HG03060 (cell line): ENCODE data around the gene TRIP6.

Source experiments
- ATAC-seq: cut with Tn5 transposase; IDR thresholded peaks from one replicate; pipeline ENCODE4 v1.9.1; 2021; ENCODE audit warnings: low read depth, moderate number of reproducible peaks; ENCODE audit not compliant: unreplicated experiment

TRIP6 gene, protein sequence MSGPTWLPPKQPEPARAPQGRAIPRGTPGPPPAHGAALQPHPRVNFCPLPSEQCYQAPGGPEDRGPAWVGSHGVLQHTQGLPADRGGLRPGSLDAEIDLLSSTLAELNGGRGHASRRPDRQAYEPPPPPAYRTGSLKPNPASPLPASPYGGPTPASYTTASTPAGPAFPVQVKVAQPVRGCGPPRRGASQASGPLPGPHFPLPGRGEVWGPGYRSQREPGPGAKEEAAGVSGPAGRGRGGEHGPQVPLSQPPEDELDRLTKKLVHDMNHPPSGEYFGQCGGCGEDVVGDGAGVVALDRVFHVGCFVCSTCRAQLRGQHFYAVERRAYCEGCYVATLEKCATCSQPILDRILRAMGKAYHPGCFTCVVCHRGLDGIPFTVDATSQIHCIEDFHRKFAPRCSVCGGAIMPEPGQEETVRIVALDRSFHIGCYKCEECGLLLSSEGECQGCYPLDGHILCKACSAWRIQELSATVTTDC

DNA sequence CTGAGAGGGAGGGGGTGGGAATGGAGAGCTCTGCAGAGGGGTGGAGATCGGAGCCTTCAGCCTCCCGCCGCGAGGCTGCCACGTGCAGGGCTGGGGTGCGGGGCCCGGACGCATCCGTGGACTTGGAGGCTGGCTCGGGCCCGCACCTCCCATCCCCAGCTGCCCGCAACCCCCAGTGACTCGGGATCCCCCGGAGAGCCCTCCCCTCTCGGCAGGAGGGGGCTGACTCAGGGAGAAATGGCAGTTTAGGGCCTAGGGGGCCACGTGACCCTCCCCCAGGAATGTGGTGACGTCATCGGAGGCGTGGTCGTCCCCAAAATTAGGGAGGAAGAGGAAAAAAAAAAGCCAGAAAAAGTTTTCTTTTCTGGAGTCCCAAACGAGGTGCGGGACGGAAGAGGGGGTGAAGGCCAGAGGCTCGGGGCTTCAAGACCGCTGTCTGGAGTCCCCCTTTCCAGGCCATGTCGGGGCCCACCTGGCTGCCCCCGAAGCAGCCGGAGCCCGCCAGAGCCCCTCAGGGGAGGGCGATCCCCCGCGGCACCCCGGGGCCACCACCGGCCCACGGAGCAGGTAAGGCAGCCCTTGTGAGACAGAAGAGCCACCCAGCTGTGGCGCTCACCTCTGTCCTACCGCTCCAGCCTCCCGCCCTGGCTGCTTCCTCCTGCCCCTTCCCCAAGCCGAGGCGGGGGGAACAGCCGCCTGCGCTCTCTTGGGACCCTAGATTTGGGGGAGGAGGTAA, at the start of gene TRIP6:
Gene TRIP6, plus strand, starts transcription at position 348 of the 736 bp plus-strand sequence. Its CDS starts 111 bp downstream, at position 459.
- no peak for ATAC-seq

DNA sequence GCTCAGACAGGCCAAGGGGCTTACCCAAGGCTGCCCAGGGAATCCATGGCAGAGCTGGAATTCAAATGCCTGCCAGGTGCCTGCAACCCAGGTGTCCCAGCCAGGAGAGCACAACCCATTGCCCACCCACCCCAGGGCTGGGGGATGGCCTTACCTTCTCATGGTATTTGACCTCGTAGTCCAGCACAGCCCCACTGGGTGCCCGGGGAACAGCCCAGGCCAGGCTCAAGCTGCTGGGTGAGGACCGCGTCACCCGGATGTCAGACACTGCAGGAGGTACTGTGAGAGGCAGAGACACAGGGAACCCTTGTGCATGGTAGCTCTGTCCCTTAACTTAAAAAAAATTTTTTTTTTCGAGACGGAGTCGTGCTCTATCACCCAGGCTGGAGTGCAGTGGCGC, 48.8 kb upstream of the TRIP6 start:
- no peak for ATAC-seq

DNA sequence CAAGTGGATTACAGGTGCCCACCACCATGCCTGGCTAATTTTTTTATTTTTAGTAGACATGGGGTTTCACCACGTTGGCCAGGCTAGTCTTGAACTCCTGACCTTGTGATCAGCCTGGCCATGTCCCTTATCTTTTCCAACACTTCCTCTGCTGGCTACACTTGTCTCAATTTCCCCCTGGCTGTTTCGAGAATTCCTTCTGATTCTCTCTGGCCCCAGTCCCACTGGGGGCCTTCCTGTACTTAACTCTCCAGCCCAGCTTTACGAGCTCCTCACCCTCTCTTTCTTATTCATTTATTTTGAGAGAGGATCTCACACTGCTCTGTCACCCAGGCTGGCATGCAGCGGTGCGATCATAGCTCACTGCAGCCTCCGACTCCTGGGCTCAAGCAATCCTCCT, 48.4 kb upstream of the TRIP6 start:
- no peak for ATAC-seq

DNA sequence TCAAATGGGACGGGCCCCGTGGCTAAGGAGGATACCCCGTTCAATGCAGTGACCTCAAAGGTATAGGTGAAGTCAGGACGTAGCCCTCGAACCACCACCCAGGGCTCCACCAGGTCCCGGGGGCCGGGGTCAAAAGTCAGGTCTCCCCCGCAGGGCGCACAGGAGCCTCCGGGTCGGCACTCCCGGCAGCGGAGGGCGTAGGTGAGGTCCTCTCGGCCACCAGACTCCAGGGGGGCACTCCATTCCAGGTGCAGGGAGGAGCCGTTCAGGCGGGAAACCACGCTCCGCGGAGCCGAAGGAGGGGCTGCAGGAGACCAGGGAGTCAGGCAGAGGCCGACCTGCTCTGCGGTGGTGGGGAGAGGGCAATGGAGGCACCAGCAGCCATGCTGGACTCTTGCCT, 47.6 kb upstream of the TRIP6 start:
- no peak for ATAC-seq

DNA sequence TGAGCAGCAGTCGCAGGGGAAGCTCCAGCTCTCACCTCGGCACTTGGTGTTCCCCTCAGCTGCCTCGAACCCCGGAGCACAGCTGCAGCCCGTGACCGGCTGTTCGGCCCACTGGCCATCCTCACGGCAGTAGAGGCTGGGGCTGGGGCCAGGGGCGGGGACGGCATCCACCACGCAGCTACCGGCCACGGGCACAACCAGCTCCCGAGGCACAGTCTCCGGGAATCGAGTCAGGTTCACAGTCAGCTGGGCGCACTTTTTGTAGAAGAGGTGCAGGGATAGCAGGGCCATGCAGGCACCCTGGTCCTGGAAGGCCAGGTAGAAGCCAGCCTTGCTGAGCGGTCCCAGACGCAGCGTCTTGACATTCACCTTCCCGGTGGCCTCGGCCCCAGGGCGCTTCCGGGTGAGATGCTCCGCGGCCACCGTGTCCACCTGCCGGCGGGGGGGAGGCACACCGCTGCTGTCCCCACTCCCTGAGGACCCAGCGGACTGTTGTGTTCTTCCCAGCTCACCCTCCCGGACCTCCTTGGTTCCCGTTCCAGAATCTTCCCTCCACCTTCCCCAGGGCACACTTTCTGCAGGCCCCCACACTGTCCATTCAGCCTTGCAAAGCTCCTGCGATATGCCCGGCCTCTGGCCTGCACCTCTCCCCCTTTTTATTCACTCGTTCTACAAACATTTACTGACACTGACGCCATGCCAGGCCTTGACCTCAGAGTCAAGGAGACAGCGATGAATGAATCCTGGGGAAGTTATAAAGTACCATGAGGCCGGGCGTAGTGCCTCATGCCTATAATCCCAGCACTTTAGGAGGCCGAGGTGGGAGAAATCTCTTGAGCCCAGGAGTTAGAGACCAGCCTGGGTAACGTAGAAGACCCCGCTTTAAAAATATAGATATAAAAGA, 44.7 kb upstream of the TRIP6 start:
- ATAC-seq: no peak

DNA sequence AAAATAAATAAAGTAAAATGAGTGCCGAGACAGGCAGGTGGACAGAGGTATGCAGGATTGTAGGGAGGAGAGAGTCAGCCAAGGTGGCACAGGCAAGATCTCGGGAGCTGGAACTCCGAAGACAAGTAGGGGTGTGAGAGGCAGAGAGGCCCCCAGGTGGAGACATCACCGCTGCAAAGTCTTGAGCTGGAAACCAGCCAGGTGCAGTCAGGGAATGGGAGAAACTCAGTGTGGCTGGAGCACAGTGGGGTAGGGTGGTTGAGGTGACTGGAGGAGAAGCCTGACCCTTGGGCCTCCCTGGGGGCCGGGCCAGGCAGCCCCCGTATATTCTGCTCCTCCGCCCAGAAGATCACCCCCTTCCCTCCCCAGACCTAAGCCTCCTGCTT, 44.1 kb upstream of the TRIP6 start:
- no peak for ATAC-seq

DNA sequence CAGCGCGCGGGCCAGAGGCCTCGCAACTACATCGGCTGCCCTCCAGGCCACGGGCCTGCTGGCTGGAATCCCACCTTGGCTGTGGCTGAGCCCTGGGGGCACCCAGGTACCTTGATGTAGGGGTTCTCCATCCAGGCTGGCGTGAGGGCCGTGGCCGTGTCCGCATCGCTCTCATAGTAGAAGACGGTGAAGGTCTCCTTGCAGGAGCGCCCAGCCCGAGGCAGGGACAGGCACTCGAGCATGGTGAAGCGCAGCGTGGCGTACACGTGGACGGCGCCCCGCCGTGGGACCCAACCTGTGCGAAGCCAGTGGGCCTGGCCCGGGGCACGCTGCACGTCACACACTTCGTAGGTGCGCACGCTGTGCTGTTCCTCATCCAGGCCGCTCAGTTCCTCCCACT, 43.7 kb upstream of the TRIP6 start:
- ATAC-seq: no peak

DNA sequence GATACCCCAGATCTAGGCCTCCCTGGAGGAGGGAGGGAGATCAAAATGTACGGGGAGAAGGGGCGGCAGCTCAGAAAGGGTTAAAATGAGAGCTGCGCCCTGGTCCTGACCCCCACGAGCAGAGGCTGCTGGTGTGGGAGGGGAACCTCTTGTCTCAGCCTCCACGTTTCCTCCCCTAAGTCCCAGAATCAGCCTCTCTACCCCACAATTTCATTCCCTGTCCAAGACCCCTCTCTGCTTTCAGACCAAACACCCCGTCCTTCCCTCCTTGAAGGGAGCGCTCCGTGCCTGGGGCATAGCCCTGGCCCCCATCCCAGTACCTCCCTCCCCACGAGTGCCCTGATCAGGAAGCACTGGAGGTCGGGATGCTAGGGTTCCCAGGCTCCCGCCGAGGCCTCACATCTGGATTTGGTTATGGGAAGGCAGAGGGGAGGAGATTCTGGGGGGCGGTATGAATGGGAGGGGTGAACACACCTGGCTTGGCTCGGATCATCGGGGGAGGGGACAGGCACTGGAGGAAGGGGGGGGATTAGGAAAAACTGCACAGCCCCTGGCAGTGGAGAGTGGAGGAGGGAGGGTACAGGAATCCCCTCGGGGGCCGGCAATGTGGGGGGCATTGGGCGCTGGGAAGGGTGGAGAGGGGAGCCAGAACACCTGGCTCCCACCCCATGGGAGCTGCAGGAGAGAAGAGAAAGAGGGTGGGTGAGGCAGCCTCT, 42.5 kb upstream of the TRIP6 start:
- ATAC-seq: no peak

DNA sequence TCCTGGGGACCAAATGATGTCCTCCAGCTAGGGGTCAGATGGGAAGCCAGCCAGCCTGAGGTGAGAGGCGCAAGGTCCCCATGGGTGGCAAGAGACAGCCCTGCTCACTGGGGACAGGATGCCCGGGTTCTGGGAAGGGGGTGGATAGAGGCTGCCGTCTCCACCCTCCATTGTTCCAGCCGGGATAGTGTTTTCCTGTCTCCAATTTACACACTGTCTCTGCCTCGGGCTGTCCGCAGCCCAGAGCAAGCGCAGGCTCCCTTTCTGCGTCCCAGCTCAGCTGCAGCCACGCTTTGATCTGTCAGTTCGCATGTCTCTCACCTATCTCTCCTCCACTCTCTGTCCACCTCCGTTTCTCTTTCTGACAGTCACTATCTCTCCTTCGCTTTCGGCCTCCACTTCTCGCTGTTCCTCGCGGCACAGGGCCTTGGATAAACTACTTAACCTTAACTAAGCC, 41.9 kb upstream of the TRIP6 start:
- ATAC-seq: no peak

DNA sequence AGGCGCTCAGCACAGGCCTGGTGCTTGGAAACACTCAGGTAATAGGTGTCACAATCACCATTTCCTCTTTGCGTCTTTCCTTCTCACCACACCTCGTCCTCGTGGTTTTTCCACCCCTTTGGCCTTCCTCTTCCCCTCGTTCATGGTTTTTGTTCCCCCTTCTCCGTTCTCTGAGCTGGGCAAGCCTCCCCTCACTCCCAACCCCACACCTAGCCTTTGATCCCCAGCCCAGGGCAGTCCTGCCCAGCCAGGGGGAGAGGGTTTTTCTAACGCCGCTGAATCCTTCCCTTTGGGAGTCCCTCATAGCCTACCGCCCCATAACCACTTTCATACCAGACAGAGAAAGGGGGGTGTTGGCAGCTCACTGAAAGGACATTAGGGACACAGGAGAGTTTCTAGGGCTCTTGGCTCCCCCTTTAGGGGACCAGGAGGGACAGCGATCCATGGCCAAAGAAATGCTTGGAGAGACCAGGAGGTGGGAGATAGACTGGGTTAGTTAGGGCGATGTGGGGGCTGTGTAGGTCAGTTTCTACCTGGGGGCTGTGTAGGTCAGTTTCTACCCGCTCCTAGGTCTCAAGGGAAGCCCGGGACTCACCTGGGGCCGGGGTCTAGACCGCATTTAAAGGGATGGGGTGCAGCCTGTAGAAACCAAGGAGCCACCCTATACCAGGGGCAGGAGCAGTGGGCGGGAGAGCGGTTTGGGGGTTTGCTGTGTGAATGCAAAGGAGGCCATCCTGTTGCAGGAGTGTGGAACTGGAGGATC, 41.3 kb upstream of the TRIP6 start:
- no peak for ATAC-seq

DNA sequence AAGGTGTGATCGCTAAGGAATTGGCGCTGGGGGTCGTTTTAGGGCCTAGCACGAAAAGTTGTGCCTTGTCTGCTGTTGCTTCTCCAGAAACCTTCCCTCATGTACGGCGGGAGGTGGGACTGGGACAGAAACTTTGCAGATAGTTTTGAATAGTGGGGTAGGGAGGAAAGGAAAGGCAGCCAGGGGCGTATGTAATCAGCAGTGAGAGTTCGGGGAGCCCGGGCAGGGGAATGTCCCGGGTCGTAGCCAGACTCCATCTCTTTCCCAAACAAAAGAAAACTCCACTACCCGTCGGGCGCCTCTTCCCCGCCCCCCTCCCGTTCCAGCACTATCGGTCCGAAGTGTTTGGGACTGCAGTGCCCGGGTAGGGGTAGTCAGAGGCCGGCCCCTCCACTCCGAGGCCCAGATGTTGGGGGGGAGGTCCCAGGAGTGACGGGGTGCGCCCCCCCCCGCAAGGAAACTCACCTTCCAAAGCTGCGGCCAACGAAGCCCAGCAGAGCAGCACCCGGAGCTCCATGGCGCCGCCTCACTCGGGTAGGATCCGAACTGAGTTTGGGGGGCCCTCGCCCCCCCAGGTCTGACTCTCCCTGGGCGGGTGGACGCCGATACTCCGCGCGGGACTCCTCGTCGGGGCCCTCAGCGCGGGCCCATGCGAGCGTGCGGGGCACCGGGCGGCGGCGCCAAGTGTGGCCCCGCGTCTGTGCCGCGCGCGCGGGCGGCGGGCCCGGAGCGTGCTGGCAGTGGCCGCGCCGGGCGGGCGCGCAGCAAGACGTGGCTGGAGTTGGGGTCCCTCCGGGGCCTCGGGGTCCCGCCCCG, 40.5 kb upstream of the TRIP6 start:
- no peak for ATAC-seq

DNA sequence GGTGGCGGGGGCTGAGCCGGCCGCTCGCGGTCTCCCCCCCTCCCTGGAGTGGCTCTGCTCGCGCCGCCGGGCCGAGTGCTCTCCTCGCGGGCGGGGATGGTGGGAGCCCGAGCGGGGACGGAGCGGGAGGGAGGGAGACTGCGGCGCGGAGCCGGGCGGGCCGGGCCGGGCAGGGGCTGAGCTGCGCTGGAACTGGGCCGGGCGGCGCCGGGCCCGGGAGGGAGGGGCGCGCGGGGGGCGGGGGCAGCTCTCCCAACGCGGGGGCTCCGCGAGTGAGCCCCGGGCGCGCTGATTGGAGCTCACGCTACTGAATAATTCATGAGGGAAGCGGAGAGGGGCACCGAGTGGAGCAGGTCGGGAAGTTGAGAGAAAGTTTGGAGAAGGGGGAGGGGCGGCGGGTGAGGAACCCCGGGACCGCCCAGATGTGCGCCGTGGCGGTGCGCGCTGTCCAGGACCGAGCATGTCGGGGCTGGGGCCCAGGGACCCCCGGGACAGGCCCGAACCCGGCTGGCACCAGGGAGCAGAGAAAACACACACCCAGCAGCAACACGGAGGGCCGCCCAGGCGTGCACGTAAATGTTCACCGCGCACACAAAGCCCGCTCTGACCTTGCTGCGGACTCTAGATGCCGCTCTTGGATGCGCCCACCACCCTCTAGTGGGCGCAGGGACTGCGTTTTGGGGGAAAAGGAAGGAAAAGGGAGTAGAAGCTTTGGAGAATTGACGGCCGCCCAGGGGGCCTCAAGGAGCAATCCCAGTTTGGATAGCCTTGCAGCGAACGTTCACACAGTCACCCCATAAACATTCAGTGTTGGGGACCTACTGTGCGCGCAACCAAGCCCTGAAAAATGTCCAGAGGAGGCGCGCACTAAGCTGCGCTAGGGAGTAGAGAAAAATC, 39.6 kb upstream of the TRIP6 start, which contains the start of gene EPHB4:
Gene EPHB4, minus strand, starts transcription at position 194 of the 897 bp plus-strand sequence. CDS start 493 bp downstream, outside the sequence.
- no peak for ATAC-seq

DNA sequence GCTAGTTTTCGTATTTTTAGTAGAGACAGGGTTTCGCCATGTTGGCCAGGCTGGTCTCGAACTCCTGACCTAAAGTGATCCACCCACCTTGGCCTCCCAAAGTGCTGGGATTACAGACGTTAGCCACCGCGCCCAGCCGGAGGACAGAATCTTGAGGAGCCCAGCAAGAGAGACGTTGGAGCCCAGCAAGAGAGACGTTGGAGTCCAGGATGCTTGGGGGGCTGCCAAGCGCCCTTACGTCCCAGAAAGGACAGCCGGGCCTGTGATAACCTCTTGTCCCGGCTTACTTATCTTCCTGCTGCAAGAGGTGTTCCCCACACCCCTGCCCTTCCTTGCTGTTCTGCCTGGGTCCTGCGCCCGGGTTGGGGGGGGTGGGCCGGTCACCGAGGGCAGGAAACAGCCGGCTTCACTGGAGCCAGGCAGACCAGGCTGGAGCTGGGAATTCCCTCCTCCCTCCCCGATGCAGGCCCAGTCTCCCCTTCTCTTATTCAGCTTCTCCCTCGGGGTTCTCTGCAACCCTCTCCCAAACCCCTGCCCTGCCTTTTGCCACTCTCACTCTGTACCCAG, 38.0 kb upstream of the TRIP6 start:
- no peak for ATAC-seq

DNA sequence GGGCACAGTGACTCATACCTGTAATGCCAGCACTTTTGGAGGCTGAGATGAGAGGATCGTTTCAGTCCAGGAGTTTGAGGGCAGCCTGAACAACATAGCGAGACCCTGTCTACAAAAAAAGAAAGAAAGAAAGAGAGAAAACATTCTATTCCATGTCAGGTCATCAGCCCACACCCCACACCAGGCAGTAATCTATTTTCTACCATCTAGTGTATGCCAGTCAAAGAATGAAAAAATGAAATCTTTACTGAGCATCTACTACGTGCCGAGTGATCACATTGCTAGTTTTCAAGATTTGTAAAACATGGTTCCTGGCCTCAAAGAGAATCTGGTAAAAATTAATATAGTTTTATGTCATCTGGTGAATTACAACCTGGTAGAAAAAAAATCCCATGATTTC, 36.8 kb upstream of the TRIP6 start:
- no peak for ATAC-seq

DNA sequence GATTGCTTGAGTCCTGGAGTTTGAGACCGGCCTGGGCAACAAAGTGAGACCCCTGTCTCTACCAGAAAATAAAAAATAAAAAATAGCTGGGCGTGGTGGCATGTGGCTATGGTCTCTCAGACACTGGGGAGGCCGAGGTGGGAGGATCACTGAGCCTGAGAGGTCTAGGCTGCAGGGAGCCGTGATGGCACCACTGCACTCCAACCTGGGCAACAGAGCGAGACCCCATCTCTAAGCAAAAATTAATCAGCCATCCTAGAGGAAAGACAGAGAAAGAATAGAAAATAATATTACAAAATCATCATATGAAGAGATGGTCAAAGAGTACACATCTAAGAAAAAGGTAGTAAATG, 34.9 kb upstream of the TRIP6 start:
- ATAC-seq: no peak

DNA sequence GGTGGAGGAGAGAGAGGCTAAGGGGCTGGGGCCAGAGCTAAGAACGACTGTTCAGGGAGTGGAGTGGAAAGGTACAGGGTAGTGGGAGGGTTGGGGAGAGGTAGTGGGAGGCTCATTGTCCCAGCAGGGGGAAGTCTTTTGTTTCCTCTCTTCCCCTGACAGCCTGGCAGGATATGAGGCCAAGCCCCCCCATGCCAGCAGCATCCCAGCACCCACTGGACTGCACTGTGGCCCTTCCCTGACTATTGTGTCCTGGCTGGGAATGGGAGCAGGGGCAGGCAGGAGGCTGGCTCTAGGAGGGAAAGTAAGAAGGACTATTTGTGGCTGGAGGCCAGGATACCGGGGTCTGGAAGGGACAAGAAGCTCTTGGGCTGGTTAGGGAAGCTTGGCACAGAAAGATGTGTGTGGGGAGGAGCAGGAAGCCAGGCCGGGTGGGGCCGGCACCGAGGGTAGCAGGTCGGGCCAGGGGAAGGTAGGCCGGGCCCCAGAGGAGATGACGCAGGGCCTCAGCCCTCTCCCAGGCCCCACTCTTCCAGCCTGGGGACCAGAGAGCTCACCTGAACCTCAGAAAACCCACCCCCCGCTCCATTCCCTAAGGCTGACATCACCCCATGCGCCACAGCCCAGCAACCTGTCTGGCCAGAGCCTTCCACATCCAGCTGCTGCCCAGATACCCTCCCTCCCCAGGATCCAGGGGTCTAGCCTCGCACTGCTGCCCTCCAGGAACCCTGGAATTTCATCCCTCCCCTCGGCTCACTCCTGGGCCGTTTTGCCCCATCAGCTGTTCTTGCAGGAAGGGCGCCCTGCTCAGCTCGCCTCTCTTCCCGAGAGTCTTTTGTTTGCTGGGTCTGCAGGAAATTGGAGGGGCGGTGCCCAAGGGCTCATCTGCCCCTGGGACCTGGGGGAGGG, 31.0 kb upstream of the TRIP6 start:
- ATAC-seq: no peak
